ENCODE measurements around the gene ITPRIP.
A peak's percentile ranks its signal among the peaks of the same experiment; 100 is the strongest.

Gene ITPRIP

GRCh38 chr10:104339469-104340110, 1.3 kb upstream of the ITPRIP start:
- Mint-ChIP-seq H3K4me1 (peaks cover 36% of the 10 kb centered on the region), H3K36me3 (ENCODE audit: low read depth) (no peaks in the 10 kb centered on the region), H3K27me3 (ENCODE audit: low read depth) (peaks cover 4% of the 10 kb centered on the region), H3K9me3 (no peaks in the 10 kb centered on the region), H3K27ac (peak overlapping the region; percentile 97 to 100 (median 99)), H3K4me3 (peak overlapping the region; percentile 93 to 96 (median 96))
- no peak for TF ChIP-seq CTCF (IDR thresholded peaks at IDR 0.05; ENCODE audit: unreplicated experiment in 3 of 3)

GRCh38 chr10:104337521-104337984, 712 bp downstream of the ITPRIP start:
- H3K36me3 Mint-ChIP-seq (ENCODE audit: low read depth) = no peaks in the 10 kb centered on the region
- peaks cover 3% of the 10 kb centered on the region for H3K27me3 Mint-ChIP-seq (ENCODE audit: low read depth)
- TF ChIP-seq CTCF (IDR thresholded peaks at IDR 0.05; ENCODE audit: unreplicated experiment in 3 of 3) = no peak
- H3K9me3 Mint-ChIP-seq = no peaks in the 10 kb centered on the region
- peak overlapping the region; percentile 93 to 96 (median 96) for H3K4me3 Mint-ChIP-seq
- peaks cover 56% of the 10 kb centered on the region for H3K4me1 Mint-ChIP-seq
- H3K27ac Mint-ChIP-seq = peak overlapping the region; percentile 97 to 100 (median 99)

- Mint-ChIP-seq H3K36me3 (ENCODE audit: low read depth) (no peaks in the 10 kb centered on the region), H3K4me3 (peak overlapping the region; percentile 93 to 96 (median 96)), H3K9me3 (no peaks in the 10 kb centered on the region), H3K4me1 (peaks cover 61% of the 10 kb centered on the region), H3K27me3 (ENCODE audit: low read depth) (peaks cover 3% of the 10 kb centered on the region), H3K27ac (peak overlapping the region; percentile 97 to 100 (median 99))
- no peak for TF ChIP-seq CTCF (IDR thresholded peaks at IDR 0.05; ENCODE audit: unreplicated experiment in 3 of 3)
Measured at GRCh38 chr10:104336821-104337467, 1.3 kb downstream of the ITPRIP start.

- Mint-ChIP-seq H3K4me1 (peaks cover 76% of the 10 kb centered on the region), H3K36me3 (ENCODE audit: low read depth) (no peaks in the 10 kb centered on the region), H3K27ac (peak overlapping the region in 2 of 3 experiments; percentile 76 to 82), H3K4me3 (peak overlapping the region; percentile 52 to 81 (median 79)), H3K27me3 (ENCODE audit: low read depth) (peaks cover 3% of the 10 kb centered on the region), H3K9me3 (no peaks in the 10 kb centered on the region)
- no peak for TF ChIP-seq CTCF (IDR thresholded peaks at IDR 0.05; ENCODE audit: unreplicated experiment in 3 of 3)
Measured at GRCh38 chr10:104334965-104335650, 3.2 kb downstream of the ITPRIP start.

GRCh38 chr10:104334561-104334960, 3.7 kb downstream of the ITPRIP start:
- peaks cover 76% of the 10 kb centered on the region for H3K4me1 Mint-ChIP-seq
- no peaks in the 10 kb centered on the region for H3K9me3 Mint-ChIP-seq
- no peak for TF ChIP-seq CTCF (IDR thresholded peaks at IDR 0.05; ENCODE audit: unreplicated experiment in 3 of 3)
- no peak overlapping the region for H3K4me3 Mint-ChIP-seq
- H3K36me3 Mint-ChIP-seq (ENCODE audit: low read depth) = no peaks in the 10 kb centered on the region
- peaks cover 3% of the 10 kb centered on the region for H3K27me3 Mint-ChIP-seq (ENCODE audit: low read depth)
- H3K27ac Mint-ChIP-seq = peak overlapping the region in 2 of 3 experiments; percentile 76 to 82

All from nephron (organoid).